ENCODE results near the gene MOB1B. TPM values are rescaled to one million over a fixed set of nuclear protein-coding genes. Genes with fewer than 3 reads are reported as not detected.

The MOB1B gene
- total and polyA plus RNA-seq, 2 of the 13 experiments (the other 11 are each of a cell fraction or from before 2014, with no cell fraction given) = 3.9 to 4.0 TPM

DNA sequence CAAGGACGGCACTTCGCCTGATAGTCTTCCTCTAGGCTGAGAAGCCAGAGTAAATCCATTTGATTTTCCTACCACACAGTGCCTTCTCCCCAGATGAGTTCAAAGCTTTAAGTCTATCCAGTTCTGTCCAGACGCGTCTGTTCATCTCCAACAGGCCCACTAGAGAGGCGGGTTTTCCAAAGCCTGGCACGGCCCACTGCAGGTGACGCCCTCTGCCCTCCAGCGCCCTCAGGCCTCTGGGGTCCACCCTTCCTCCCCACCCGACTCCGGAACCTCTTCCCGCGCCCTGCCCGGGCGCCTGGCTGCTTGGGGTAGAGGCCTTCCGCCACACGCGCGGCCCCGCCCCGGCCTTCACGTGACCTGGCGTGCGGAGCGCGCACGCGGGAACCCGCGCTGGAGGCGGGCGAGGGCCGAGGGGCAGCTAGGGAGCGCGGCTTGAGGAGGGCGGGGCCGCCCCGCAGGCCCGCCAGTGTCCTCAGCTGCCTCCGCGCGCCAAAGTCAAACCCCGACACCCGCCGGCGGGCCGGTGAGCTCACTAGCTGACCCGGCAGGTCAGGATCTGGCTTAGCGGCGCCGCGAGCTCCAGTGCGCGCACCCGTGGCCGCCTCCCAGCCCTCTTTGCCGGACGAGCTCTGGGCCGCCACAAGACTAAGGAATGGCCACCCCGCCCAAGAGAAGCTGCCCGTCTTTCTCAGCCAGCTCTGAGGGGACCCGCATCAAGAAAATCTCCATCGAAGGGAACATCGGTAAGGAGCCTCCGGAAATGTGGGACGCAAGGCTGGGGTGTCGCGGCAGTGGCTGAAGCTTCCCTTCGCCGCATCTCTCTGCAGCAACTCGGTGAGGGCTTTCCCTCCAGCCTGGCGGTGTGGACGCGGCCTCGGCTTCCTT lies 91.3 kb downstream of the MOB1B start, which contains the start of gene DCK (continued):
- TF ChIP-seq FOXP4 (CRISPR knock-in tag; IDR thresholded peaks at IDR 0.05) = no peak; the same call in 1 of the 2 replicates
- peak; percentile 20; the same call in 1 of the 2 replicates for TF ChIP-seq ZNF333 (CRISPR knock-in tag; IDR thresholded peaks at IDR 0.05; ENCODE audit: borderline replicate concordance)
- TF ChIP-seq ZBTB42 (CRISPR knock-in tag; IDR thresholded peaks at IDR 0.05) = no peak
- TF ChIP-seq, protein P1, sequence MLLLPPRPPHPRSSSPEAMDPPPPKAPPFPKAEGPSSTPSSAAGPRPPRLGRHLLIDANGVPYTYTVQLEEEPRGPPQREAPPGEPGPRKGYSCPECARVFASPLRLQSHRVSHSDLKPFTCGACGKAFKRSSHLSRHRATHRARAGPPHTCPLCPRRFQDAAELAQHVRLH (CRISPR knock-in tag; IDR thresholded peaks at IDR 0.05; ENCODE audit: borderline replicate concordance, low read depth) = peak; percentile 15; the same call in 1 of the 2 replicates
- TF ChIP-seq NFIB (CRISPR knock-in tag; IDR thresholded peaks at IDR 0.05; ENCODE audit: borderline replicate concordance) = no peak
- no peak; the same call in 1 of the 2 replicates for TF ChIP-seq TBX2 (CRISPR knock-in tag; IDR thresholded peaks at IDR 0.05; ENCODE audit: borderline replicate concordance)
- no peak for TF ChIP-seq JUND (CRISPR knock-in tag; IDR thresholded peaks at IDR 0.05)
- no peak; the same call in 1 of the 2 replicates for TF ChIP-seq KDM4B (CRISPR knock-in tag; IDR thresholded peaks at IDR 0.05)
- 0 out of 2 replicates have a peak, but pooled peaks have one; percentile 45 for TF ChIP-seq ZHX1 (CRISPR knock-in tag; IDR thresholded peaks at IDR 0.05; ENCODE audit: low read depth)
- no peak for TF ChIP-seq MIER2 (CRISPR knock-in tag; IDR thresholded peaks at IDR 0.05)
- no peak; the same call in 1 of the 2 replicates for TF ChIP-seq PLSCR1 (CRISPR knock-in tag; IDR thresholded peaks at IDR 0.05; ENCODE audit: borderline replicate concordance)
- TF ChIP-seq, protein P2, sequence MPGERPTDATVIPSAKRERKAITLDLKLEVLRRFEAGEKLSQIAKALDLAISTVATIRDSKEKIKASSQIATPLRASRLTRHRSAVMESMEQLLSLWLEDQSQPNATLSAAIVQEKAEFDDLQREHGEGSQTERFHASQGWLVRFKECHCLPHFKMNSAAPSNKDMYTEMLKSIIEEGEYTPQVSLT (CRISPR knock-in tag; IDR thresholded peaks at IDR 0.05; ENCODE audit: borderline replicate concordance, low read depth) = no peak; the same call in 1 of the 2 replicates
- TF ChIP-seq KAT2B (IDR thresholded peaks at IDR 0.05; ENCODE audit: borderline replicate concordance, low read depth, low read length) = no peak
- peak; percentile 30; the same call in 1 of the 2 replicates for TF ChIP-seq ZNF567 (CRISPR knock-in tag; IDR thresholded peaks at IDR 0.05; ENCODE audit: borderline replicate concordance)
- peak; percentile 58; the same call in 1 of the 2 replicates for TF ChIP-seq ZBTB38 (CRISPR knock-in tag; IDR thresholded peaks at IDR 0.05)
- no peak for TF ChIP-seq ONECUT2 (CRISPR knock-in tag; IDR thresholded peaks at IDR 0.05)
- 0 out of 2 replicates have a peak, but pooled peaks have one; percentile 30 for TF ChIP-seq ZC3H13 (CRISPR knock-in tag; IDR thresholded peaks at IDR 0.05)
